Activated T-helper 1 cell treated with Interleukin-2 at 50 U/mL for 16 hours (primary cell): ENCODE results near the gene GFI1.
"Not testable (repeated sequence)": the region's sequence is repeated elsewhere in the genome, so short reads cannot be mapped to it uniquely, and the experiment has no call there.

Experiments
- DNase-seq: peaks from one replicate; pipeline ENCODE4 v3.0.0-alpha.2; 2020; ENCODE audit warnings: low read depth

GFI1 gene

DNA sequence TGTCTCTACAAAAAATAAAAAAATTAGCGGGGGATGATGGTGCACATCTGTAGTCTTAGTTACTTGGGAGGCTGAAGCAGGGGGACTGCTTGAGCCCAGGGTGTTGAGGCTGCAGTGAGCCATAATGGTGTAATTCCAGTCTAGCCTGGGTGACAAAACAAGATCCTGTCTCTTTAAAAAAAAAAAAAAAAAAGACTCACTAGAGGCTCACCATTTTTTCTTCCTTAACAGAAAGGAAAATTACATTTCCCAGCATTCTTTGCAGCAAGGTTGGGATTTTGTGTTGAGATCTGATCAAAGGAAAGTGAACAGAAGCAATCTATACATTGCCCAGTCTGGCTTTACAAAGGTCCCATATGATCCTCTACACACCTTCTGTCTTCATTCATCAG is 21.5 kb downstream of the GFI1 start:
- DNase-seq = no peak

DNA sequence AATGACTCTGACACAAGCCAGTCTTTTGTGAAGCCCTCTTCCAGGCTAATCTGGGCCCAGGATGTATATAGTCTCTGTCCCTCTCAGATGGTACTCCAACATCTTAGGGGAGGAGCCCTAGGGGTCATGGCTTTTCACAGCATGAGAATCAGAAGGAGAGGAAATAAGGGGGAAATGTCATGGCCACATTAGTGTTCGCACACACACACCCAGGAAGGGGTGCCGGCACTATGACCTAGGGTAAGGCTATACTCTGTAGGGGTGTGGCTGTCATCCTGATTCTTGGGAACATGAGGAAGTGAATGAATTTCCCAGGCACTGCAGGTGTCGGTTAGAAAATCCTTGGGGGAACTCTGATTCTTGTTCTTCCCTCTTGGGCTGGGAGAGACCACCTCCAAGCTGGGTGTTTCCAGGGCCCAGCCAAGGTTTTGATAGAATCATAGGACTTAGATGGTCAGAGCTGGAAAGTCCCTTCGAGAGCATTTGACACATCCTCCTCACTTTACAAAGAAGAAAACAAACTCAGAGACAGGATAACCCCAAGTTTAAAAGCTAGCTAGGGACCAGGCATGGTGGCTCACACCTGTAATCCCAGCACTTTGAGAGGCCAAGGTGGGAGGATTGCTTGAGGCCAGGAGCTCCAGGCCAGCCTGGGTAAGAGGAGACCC is 22.0 kb downstream of the GFI1 start:
- DNase-seq = no peak

DNA sequence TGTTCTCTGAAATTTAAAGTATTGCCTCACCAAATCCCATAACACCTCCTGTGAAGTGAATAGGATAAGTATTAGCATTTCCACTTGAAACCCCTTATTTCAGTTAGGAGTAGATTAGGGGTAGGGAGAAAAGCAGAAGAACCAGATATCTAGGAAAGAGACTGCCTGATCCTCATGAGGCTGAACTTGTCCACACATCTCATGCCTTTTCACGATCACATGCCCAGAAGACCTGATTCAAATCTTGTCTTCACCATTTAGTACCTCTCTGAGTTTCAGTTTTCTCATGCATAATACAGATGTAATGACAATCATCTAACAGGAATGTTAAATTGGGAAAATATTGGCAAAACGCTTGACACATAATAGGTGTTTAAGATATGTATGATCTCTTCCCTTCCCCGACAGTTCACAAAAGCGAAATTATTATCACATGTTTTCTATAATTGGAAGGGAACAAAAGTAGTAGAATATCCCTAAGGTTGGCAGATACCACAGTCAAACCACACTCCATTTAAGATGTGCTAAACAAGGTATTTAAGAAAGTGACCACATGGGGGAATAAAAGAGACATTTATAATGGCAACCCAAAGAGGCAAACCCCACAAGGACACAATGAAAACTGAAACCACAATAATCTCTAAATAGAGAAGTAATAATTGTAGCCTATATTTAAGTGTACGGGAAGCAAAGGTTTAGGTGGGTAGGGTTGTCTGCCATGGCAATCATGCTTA is 25.2 kb downstream of the GFI1 start:
- DNase-seq = no peak

DNA sequence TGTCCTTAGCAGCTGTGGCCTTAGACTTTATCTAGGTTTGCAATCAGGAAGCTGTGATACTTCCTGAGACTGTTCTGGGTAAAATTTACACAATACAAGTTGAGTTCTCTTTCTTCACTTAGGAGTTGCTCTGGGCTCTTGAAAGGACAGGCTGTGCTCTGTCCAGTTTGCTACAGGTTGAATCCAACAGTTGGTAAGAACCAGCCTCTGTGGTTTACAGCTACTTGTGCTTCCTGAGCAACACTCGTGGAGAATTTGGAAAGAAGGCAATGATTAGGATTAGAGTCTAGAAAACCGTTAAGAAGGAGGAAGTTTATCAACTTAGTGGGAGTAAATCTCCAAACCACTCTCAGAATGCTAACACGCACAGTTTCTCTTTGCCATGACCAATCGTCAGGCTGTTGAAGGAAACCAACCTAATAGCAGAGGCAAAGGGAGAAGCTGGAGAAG is 26.8 kb downstream of the GFI1 start:
- DNase-seq = no peak

DNA sequence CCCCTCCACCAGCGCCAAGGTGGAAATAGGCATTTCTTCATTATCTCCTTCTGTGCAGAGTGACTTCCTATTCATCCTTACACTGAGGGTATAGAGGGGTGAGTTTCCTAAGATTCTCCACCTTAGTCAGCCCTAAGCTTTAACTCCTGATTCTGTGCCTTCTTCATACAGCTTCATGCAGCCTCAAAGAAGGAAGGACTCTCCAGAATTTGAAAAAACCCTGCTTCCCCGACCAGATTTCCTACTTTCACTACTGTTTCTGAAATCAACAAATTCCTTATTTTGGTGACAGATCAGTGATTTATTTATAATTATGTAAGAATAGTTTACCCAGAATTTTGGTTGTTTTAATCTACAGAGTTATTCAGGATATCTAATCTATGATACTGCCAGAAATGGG is 28.6 kb downstream of the GFI1 start:
- DNase-seq = no peak

DNA sequence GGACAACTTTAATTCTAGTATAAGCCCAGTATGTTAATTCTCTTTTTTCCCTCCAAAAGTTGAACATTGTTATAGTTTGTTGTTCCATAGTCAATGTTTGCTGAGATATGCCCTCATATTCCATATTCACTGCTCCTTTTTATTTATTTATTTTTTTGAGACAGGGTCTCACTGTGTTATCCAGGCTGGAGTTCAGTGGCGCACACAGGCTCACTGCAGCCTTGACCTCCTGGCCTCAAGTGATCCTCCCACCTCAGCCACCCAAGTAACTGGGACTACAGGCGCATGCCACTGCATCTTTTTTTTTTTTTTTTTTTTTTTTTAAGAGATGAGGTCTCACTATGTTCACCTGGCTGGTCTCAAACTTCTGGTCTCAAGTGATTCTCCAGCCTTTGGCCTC is 38.7 kb downstream of the GFI1 start:
- DNase-seq = no peak

DNA sequence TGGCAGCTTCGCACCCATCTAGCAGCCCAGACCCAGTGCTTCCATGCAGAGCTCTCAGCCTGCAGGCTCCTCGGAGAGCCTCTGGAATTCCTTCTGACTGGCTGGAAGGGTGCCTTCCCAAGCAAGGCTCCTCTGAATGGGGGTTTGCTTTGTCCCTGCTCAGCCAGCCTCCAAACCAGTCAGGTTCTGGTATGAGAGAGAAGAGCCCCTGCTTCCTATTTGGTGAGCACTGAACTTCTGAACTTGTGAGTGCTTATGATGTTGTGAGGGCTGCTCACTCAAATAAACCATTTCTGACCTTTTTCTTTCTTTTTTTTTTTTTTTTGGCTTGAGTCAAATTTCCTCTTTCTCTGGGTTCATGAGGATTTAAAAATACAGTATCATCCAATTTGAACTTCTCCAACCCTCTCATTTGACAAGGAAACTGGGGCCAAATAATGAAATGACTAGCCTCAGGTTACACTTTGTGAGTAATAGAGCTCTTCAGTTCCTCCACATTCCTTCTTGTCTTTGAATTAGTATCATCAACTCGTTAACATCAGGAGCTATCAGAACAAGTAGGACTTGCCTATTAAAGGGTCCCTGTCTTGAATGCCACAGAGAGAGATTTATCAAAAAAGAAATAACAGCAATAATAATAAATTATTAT is 39.6 kb downstream of the GFI1 start:
- no peak for DNase-seq

DNA sequence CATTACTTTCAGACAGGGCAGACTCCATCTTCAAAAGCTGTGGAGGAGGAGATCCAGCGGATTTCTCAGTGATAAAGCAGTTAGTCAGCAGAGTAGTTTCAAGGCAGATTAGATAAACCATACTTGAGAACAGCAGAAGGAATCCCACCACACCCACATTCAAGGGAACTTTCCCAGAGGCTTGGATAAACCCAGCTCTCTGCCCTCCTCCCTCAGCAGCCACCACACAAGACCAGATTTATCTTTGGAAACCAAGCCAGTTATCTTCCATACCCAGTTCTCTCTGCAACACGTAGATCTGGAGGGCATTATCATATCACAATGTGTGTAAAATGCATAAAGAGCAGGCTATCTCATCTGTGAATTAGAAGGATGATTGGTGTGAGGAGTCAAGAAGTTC is 40.2 kb downstream of the GFI1 start:
- DNase-seq = no peak

DNA sequence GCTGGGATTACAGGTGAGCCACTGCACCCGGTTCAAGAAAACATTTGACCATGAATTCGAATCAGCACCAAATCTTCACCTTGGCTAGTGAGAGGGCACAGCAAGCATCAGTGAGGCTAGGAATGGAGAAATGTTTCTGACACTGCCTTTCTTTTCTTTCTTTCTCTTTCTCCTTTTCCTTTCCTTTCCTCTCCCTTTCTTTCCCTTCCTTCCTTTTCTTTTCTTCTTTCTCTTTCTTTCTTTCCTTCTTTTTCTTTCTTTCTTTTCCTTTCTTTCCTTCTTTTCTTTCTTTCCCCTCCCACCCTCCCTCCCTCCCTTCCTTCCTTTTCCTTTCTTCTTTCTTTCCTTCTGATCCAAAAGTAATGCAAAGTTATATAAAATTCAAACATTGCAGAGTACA is 40.9 kb downstream of the GFI1 start:
- DNase-seq = no peak

DNA sequence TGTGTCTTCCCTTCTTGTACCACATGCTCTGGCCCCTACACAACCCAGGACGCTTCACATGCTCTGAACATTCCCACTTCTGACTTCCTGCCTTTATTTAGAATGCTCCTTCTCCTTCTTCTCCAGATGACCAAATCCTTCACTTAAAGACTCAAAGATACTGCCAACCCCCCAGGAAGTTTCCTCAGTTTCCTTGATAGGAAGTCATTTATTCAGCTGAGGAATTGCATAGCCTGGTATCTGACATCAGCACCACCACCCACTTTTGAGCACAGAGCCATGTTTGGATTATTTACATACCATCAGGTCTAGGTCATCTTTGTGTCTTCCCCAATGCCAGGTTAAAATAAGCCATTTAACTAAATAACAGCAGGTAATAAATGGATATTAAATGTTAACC is 42.4 kb downstream of the GFI1 start:
- no peak for DNase-seq

DNA sequence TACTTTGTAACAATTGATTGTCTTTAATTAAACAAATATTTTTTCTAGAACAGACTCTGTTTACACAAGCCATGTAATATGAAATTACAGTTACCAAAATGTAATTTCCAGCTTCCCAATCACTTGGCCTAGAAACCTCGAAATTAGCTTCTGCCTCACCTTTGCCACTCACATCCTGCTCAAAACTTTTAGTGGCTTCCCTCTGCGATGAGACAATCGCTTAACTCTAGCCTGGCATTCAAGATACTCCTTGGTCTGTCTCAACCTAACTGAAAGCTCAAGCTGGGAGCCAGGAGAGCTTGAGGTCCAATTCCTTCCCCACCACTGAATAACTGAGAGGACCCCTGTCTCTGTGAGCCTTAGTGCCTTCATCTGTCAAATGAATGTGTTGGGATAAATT is 42.8 kb downstream of the GFI1 start:
- DNase-seq = no peak

DNA sequence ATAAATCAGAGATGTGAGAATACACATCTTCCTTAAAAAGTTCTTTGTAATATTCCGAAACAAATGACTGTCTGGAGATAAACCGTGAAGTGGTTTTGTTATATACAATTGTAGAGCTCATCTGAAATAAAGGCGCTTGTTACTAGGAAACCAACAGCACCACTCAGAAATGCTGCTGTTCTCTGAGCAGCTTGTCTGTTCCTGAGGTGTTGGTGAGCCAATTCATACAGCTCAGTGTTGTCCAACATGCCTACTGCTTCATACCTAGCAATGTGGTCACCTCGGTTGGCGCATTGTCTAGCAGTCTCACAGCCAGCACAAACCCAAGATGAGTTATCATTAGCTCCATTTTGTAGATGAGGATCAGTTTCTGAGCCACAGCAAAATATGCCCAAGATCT is 44.4 kb downstream of the GFI1 start:
- DNase-seq = no peak

DNA sequence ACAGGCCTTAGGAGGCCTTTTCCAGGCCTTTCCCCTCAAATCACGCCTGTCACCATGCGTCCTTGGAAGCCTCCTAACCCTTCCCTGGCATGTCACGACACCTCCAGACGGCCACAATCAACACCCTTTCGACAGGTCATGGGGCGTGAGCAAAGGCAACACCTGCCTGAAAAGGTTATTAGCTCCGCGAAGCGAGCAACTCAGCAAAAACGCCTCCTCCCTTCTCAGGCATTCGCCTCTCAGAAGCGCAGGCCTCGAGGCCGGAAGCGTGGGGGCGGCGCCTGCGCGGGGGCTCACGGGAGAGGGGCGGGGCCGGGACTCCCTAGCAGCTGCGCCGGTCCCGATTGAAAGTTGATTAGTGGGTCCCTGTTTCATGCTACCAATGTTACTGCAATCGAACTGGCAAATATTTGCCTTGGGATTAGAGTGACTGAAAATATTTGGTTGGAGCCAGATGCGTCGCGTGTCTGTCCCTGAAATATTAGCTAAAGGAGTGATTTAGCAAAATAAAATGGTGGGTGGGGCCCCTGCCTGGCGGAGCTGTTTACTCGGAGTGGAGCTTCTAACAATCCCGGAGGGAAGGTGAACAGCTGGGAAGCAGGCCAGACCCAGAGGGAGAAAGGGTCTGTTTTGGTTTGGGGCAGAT is 44.9 kb downstream of the GFI1 start:
- DNase-seq = no peak

DNA sequence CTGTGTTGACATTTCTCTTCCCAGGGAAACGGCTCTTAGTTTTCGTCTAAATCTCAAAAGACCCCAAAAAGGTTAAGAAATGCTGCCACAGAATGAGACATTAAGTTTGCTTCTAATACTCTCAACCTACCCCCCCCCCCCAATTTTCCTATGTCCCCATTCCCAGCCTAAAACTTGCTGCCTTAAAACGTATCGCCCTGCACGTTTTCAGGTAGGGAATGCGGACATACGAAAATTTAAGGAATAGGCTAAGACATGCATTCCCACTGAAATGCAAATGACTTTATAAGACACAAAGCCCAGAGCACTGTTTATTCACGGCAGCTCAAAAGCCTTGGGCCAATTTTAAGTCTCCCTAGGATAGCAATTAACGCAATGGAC is 45.4 kb downstream of the GFI1 start:
- DNase-seq = no peak

DNA sequence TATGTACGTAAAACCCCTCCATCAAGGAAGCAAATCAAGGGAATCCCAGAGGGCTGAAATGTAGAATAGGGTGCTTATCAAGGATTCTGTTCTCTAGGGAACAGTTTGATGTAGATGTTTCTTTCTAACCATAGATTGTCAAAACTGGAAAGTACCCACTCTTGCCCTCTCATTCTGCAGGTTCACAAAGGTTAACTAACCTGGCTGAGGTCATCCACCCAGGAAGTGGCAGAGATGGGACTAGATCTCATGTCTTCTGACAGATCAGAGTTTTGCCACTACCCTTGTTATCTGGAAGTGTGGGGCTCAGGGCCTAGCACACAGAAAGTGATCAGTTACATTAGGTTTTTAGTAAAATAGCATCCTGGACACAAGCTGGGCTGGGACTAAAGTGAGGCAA is 47.4 kb downstream of the GFI1 start:
- DNase-seq = no peak

DNA sequence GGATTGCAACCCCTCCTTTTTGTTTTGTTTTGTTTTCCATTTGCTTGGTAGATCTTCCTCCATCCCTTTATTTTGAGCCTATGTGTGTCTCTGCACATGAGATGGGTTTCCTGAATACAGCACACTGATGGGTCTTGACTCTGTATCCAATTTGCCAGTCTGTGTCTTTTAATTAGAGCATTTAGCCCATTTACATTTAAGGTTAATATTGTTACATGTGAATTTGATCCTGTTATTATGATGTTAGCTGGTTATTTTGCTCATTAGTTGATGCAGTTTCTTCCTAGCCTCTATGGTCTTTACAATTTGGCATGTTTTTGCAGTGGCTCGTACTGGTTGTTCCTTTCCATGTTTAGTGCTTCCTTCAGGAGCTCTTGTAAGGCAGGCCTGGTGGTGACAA is 52.2 kb downstream of the GFI1 start:
- DNase-seq = not testable (repeated sequence)

DNA sequence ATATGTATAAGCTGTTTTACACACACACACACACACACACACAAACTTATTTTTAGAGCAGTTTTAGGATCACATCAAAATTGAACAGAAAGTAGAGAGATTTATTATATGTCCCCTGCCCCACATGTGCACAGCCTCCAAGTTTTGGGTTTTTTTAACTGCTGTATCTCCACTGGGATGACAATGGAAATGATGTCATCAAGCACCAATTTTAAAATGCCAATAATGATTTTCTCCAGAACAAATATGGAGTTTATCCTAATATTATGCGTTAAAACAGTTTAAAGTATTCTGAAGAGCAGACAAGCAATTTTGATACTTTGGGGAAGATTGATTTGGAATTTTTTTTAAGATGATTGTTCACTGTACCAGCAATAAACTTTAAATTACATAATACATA is 56.7 kb downstream of the GFI1 start:
- no peak for DNase-seq

DNA sequence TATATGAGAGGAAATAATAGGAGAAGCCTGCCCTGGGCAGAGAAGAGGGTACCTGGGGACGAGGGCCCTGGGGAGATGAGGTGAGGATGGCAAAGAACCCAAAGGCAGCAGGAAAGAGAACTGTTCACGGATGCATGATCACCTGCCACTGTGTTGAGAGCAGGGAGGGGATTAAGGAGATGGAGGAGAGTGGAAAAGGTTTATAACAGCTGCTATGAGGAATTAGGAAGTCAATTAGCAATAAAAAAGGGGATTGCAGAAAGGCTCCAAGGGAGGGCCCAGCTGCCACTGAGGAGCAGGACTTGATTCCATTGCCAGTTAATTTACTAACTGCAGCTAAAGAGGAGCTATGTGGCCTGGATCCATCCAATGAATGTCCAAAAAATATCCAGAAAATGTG is 61.1 kb downstream of the GFI1 start:
- no peak for DNase-seq
